OCI-LY7 (cell line): ENCODE measurements around the gene CLCN6.

Experiments used
- EZH2phosphoT487 ChIP-seq: fragments of 200-600 bp; sonication (generic); IDR thresholded peaks from 2 replicates; pipeline ENCODE4 v1.6.1; 2018; ENCODE audit warnings: low read depth, borderline replicate concordance, mild to moderate bottlenecking, mixed run types, antibody characterized with exemption, low read length, moderate library complexity, mixed read lengths
- TF ChIP-seq, protein P1 (sequence below): fragments of 200-600 bp; sonication (generic); conservative IDR thresholded peaks from 2 replicates; pipeline ENCODE4 v1.5.1; 2014; ENCODE audit warnings: mild to moderate bottlenecking, antibody characterized with exemption, low read length, moderate library complexity, mixed read lengths

DNA sequence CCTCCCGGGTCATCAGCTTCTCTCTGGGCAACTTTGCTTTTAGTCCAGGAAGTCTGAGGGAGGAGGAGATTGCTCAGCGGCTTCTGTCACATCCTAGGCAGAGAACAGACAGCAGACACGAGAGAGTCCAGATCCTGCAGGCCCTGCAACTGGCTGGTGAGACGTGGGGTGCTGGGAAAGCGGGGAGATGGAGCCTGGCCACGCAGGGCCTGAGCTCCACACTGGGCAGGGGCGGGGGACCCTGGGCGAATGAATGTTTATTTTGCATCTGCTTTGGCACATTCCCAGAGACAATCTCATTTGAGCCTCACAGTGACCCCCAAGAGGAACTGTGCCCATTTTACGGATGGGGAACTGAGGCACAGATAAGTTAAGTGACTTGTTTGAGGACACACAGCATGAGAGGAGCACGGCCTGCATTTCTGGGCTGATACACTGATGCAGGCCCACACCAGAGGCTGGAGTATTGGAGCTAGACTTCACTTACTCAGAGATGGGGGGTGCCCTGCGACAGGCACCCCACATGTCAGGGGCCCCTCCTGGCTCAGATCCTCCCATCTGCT is 34.4 kb upstream of the CLCN6 start:
- TF ChIP-seq, protein P1, sequence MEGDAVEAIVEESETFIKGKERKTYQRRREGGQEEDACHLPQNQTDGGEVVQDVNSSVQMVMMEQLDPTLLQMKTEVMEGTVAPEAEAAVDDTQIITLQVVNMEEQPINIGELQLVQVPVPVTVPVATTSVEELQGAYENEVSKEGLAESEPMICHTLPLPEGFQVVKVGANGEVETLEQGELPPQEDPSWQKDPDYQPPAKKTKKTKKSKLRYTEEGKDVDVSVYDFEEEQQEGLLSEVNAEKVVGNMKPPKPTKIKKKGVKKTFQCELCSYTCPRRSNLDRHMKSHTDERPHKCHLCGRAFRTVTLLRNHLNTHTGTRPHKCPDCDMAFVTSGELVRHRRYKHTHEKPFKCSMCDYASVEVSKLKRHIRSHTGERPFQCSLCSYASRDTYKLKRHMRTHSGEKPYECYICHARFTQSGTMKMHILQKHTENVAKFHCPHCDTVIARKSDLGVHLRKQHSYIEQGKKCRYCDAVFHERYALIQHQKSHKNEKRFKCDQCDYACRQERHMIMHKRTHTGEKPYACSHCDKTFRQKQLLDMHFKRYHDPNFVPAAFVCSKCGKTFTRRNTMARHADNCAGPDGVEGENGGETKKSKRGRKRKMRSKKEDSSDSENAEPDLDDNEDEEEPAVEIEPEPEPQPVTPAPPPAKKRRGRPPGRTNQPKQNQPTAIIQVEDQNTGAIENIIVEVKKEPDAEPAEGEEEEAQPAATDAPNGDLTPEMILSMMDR, result no peak
- no peak for TF ChIP-seq EZH2phosphoT487
